Activated CD4-positive, alpha-beta T cell treated with anti-CD3 and anti-CD28 coated beads for 24 hours (primary cell): ENCODE data around the gene TEX261.
A peak's percentile ranks its signal among the peaks of the same experiment; 100 is the strongest.

Source experiments
- DNase-seq, 2 donors: peaks; one replicate each; pipeline ENCODE4 v3.0.0-alpha.2; 2020; ENCODE audit warnings: low read depth in 2 of 2

Gene TEX261

DNA sequence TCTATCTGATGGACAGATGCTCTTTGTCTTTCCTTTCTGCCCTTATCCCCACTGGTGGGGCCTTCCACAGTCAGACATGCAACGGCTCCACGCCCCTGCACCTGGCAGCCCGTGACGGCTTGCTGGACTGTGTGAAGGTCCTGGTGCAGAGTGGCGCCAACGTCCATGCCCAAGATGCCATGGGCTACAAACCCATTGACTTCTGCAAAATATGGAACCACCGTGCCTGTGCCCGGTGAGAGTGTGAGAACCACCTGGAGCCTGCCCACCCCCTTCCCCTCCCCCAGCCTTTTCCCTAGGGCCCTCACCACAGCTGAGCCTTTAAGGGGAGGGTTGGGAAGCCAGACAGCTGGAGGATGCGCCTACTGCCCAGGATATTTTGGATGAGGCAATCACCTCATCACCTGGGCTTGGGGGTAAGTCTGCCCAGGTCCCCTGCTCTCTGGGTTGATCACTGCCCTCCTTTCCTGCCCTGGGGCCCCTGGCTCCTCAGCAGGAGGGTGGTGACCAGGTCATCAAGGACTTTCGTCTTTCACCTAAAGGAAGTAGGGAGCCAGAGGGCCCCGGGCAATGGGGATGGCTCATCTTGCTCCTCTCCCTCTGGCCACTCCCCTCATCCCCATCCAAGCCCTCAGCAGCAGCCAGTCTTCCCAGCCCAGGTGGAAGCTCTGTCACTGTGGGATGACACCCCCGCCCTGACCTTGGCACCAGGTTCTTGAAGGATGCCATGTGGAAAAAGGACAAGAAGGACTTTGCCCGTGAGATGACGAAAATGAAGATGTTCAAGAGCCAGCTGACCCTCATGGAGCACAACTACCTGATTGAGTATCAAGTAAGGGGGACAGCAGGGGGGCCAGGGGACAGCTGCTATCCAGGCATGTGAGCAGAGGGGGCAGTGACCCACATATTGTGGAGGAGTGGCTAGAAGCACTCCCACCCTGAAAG, 12.5 kb downstream of the TEX261 start:
- no peak for DNase-seq

DNA sequence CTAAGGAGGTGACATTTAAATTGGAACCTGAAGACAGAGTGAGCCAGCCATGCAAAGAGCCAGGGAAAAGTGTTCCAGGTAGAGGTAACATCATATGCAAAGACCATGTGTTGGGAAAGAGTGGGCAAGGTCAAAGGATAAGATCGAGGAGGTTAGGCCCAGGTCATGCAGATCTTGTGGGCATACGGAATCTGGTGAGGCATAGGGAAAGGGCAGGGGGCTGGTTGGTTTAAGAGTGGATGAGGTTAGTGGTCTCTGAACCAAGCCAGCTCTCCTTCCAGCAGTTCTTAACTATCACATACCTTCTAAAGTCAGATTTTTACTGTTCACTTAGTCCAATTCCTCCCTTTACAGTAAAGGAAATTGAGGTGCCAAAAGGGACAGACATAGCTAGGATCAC, 13.3 kb downstream of the TEX261 start:
- no peak for DNase-seq

DNA sequence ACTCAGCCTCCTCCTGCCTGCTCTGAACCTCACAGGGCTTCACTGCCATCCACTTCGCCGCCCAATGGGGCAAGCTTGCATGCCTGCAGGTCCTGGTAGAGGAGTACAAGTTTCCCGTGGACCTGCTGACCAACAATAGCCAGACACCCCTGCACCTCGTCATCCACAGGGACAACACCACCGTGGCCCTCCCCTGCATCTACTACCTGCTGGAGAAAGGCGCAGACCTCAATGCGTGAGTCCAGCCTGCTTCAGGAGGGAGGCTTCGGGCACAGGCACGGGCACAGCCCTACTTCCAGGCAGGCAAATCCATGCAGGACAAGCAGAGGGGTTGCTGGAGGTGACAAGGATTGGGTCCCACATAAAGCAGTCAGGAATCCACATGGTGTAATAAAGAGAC, 15.0 kb downstream of the TEX261 start:
- no peak for DNase-seq

DNA sequence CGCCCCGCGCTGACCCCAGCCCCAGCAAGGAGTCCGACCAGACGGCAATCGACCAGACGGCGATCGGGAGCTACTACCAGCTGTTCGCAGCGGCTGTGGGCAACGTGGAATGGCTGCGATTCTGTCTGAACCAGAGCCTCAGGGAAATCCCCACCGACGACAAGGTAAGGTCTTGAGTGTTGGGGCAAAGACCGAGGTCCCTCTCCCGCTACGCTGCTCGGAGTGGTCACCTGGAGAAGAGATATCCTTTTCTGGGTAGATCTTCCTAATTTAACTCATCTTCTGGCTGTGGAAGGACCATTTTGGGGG, 15.5 kb downstream of the TEX261 start:
- no peak for DNase-seq

DNA sequence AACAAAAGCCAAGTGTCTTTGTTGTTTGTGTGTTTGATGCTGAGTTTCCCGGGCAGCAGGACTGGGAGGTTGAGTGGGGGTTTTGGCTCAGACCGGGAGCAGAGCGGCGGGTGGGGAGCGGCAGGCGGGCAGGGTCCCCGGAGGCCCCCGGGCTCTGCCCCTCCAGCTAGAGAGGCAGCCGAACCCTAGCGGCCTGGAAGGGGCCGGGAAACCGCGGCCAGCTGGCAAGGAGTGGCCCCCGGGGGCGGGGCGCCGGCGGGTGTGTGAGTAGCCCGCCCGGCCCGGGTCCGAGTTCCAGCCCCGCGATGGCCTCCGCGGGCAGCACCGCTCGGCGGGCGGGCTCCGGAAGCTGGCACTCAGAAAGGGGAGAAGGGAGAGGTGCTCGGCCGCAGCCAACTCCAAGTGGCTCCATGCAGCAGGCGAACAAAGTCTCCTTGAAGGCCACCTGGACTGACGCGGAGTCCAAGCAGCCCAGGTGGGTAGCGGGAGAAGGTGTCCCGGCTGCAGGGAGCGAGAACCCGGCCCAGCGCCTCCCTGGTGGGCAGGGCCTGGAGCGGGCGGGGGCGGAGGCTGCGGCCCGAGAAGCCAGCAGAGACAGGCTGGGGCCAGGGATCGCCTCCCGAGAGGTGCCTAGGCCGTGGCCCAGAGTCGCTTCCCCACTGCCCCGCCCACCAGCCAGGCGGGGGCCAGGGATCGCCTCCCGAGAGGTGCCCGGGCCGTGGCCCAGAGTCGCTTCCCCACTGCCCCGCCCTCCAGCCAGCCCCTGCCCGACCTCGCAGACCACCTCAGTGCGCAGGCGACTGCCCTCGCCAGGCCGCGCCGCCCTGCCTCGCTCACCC, 16.1 kb downstream of the TEX261 start, which contains the start of gene ANKRD53:
Gene ANKRD53 (plus strand): TSS at position 290 of the 839 bp plus-strand sequence. CDS start 16 bp downstream, at position 306.
- DNase-seq = no peak

DNA sequence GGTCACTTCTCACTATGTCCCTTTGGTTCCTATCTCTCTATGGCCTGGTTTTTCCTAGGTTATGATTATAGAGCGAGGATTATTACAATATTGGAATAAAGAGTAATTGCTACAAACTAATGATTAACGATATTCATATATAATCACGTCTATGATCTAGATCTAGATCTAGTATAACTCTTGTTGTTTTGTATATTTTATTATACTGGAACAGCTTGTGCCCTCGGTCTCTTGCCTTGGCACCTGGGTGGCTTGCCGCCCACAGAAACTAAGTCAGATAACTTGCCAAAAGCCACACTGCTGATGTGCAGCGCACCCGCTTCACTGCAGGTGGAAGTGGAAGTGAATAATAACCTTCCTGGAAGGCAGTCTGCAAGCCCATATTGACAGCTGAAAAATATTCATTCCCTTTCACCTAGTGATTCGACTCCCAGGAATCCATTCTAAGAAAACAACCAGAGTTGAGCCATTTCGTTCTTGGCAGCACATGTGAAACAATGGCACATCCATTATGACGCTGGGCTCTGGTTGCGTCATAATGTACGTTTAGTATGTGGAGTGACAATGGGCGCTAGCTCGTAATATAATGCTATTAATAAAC, 17.0 kb downstream of the TEX261 start:
- no peak for DNase-seq

DNA sequence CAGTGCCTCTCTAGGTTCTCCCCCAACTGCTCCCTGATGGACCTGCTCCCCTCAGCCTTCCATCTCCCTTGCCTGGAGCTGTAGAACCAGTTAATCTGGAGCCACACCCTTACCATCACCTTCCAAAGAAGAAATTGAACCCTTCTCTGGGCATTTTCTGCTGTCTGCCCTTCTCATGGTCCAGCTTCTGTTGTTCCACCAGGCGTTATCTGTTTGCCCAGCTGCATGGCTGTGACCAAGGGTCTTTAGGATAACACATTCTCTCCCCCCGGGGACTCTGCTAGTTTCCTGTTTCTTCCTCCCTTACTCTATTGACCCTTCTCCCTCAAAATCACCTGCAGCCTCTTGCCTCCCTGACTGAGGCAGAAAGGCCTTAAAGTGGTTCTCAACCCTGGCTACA, 19.4 kb downstream of the TEX261 start:
- DNase-seq = no peak

DNA sequence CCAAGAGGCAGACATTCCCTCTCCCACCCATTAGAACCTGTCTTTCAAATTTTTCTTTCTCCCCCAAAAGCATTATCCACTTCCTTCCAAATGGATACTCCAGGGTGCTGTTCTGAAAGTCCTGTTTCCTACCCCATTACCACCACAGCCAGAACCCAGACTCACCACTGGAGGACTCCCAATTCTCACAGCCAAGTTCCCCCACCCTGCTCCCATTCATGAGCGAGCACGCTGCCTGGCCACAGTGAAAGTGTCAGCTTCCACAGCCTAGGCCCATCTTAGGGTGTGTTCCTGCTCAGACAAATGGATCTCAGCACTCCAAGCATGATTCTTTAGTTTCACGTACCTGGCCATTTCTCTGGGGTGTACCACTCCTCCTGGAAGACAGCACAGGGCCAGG, 20.1 kb downstream of the TEX261 start:
- DNase-seq = no peak

DNA sequence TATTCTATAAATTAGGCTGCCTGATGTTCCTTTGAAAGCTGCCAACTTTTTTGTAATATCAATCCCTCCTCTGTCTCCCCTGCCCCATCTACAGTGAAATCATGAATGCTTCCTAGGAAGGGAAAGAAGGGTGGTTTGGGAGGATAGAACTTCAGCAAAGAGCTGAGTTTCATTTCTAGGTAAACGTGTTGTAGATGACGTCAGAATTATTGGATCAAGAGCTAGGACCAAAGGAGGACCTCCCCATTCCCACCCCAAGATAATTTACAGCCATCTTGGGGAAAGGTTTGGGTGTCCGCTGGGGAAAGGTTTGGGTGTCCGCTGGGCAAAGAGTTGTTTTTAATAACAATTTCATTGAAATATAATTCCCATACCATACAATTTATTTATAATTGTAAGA, 27.5 kb downstream of the TEX261 start:
- DNase-seq = no peak

DNA sequence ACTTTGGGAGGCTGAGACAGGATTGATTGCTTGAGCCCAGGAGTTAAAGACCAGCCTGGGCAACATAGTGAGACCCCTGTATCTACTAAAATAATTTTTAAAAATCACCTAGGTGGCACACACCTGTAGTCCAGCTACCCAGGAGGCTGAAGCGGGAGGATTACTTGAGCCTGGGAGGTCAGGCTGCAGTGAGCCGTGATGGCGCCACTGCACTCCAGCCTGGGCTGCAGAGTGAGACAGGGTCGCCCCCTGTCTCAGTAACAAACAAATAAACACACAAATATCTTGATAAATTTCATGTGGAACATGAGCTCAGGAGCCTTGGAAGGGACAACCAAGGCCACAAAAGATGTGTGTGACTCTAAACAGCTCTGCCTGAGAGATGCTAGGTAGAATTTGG, 28.0 kb downstream of the TEX261 start:
- no peak for DNase-seq

DNA sequence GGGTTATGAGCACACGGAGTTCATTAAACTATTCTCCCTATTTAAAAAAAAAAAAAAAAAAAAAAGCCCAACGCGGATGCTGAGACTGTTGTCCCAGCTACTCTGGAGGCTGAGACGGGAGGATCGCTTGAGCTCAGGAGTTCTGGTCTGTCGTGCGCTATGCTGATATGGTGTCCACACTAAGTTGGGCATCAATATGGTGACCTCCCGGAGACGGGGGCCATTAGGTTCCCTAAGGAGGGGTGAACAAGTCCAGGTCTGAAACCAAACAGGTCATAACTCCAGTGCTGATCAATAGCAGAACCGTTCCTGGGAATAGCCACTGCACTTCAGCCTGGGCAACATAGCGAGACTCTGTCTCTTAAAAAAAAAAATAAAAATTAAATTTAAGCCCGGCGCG, 29.2 kb downstream of the TEX261 start:
- no peak for DNase-seq

DNA sequence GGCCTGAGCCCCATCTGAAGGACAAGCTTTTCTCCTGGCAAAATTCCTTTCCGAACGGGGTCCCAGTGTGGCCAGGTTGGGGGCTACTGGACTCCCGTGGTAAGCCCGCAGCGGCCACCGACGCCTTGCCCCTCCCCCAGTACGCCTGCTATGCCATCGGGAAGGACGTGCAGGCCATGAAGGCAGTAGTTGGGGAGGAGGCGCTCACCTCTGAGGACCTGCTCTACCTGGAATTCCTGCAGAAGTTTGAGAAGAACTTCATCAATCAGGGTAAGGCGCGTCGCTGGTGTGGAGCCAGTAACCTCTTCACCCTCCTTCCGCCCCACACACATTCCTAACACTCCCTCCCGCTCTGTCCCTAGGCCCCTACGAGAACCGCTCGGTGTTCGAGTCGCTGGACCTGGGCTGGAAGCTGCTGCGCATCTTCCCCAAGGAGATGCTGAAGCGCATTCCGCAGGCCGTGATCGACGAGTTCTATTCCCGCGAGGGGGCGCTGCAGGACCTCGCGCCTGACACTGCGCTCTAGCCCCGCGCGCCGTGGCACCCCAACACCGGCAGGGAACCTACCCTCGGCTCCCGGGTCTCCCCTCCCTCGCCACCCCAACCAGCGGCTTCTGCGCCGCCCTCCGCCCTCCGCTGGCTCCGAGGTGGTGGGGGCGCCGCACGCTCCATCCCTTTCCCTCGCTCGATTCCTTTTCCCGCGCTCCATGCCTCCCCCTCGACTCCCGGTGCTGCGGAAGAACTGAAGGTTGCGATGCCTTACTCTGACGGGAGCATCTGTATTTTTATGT, 29.9 kb downstream of the TEX261 start:
- peak; percentile 76 to 79 for DNase-seq

DNA sequence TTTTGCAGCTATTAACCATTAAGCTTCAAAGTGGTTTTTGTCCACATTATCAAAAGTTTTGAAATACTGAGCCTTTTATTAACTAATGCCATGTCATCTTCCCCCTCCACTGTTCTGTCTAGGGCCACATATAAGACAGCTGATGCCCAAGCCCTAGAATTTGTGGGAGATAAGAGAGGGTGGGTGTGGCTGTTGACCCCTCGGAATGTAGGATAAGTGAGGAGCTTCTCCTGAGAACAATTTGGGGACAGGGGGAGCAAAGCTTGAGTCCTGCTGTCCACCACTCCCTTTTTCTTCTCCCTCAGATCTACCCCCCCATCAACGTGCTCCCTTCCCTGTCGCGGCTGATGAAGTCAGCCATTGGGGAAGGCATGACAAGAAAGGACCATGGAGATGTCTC, 30.5 kb downstream of the TEX261 start:
- DNase-seq = no peak

DNA sequence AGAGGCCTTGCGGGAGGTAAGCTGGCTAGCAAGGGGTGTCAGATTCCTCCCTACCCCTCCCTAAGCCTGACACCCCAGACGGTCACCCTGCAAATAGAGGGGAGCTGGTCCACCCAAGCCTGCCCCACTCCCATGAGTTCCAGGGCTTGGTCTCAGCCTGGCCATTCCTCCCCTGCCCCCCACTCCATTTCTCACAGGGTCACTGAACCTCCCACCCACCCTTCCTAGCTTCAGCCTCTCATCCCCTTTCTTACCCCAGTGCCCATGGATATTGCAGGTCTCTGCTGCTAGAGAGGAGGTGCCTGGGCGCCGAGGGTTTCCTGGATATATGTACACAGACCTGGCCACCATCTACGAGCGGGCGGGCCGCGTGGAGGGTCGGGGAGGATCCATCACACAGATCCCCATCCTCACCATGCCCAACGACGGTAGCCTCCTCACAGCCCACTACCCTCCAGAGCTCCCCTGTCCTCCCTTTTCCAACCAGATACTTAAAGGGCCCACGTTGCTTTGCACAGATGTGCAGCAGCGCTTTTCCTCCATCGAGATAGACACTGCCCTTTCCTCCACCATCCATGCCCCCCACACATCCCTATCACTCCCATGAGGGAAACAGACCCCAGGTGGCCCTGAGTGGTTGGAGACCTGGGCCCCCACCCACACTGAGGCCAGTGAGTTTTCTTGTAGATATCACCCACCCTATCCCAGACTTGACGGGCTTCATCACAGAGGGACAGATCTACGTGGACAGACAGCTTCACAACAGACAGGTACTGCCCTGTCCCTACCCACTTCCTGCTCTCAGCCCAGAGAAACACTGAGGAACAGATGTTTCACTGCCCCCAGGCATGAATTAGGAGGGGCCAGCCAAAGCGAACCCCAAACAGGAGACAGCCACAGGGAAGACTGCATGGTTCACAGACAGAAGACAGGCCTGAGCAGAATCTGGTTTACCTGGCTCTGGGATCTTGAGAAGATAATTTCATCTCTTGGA, 31.5 kb downstream of the TEX261 start:
- no peak for DNase-seq

DNA sequence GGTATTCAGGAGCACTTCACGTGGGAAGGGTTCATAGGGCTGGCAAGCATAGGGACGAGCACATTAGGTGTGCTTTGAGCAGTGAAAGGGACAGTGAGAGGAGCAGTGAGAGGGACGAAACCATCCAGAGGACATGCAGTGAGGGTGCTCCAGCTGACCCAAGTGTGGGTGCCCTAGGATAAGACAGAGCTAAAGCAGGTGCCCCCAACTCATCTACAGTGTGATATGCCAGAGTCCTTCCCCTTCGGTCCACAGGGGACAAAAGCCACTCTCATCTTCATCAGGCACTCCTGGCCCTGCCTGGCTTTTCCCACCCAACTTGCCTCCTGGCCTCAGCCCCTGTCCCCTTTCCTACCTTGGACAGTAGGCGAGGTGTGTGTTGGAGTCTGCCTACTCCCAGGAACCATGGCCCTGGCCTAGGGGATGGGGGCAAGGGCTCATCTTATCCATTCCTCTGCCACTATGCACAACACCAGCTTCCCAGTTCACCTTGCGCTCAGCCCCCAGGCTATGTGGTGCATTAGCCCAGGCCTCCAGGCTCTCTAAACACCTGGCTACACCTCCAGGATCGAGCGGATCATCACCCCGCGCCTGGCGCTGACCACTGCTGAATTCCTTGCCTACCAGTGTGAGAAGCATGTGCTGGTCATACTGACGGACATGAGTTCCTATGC, 32.3 kb downstream of the TEX261 start:
- DNase-seq = no peak

DNA sequence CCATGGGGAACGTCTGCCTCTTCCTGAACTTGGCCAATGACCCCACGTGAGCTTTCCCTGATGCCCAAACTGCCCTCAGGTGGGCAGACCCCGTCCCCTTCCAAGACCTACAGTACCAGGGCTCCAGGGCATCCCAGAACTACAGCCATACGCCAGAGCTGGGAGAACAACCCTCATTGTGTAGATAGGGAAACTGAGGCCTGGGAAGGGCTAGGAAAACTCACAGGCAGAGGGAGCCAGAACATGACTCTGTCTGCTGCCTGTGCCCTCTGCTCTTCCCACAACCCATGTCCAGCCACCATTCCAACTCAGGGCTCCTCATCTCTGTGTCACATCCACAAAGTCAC, 33.1 kb downstream of the TEX261 start:
- no peak for DNase-seq

DNA sequence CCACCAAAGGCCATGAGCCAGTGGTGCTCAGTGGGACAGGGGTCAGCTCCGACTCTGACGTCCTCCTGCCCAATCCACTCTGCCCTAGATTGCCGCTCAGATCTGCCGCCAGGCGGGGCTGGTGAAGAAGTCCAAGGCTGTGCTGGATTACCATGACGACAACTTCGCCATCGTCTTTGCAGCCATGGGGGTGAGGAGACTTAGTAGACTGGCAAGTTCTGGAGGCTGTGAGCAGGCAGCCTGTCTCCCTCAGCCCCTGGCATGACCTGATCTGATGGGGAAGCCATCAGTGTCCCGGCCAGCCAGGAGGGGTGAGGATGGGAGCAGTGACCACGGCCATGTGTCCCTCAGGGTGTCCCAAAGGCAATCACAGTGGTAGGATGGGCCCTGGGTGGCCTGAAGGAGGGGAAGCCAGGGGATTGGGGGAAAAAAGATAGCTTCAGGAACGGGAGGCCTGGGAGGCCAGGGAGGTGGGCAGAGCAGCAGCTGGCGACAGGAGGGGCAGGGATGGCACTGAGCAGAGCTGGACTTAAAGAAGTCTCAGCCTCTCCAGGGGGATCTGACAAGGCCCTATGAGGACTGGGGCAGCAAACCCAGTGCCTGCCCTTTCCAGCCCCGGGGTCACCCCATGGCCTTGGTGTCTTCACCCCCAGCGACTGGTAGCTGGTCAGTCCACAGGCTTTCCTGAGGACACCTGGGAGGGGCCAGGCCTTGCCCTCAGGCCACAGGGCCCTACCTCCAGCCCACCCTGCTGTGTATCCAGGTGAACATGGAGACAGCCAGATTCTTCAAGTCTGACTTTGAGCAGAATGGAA, 33.6 kb downstream of the TEX261 start:
- no peak for DNase-seq

DNA sequence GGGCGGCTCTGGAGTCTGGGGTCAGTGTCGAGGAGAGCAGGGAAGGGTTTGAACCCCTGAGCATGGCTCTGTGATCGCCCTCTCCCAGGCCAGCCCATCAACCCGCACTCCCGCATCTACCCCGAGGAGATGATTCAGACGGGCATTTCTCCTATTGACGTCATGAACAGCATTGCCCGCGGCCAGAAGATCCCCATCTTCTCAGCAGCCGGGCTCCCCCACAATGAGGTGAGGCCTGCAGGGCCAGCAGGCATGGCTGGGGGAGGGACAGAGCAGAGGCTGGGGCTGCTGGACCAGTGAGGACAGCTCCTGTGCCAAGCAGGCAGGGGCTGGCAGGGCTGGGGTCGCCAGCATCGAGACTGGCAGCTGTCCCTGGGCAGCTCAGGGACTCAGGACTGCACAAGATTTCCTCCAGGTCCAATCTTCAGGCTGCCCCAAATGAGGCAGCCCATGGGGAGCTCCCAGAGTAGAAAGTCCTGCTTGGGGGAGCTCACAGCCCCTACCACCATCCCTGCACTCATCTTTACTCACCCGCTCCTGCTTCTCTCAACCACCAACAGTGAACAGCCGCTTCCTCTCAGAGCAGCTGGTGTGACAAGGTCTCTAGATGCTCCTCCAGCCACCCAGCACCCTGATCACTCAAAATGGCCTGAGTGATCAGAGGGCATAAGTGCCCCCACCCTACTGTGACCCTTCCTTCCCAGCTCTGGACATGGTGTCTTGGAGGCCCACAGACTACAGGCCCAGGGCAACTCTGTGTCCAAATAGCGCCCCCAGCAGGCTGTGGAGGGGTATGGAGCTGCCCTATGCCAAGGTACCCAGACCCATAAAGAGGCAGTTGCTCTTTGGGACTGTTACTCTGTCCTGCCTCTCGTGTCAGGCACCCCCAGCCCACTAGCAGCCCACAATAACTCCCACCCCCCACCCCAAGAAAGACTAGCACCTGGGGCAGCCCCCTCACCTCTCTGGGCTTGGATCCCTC, 34.5 kb downstream of the TEX261 start:
- DNase-seq = no peak
